GM10266 (cell line): ENCODE measurements around the gene SDK2.
"Not testable (repeated sequence)": the region's sequence is repeated elsewhere in the genome, so short reads cannot be mapped to it uniquely, and the experiment has no call there.

ENCODE experiments used
- DNase-seq: peaks from one replicate; pipeline ENCODE4 v3.0.0; 2012; ENCODE audit errors: extremely low spot score
- TF ChIP-seq, protein P1 (sequence below): IDR thresholded peaks from 2 replicates; pipeline ENCODE4 v1.5.1; 2012; ENCODE audit warnings: mild to moderate bottlenecking, low read depth; ENCODE audit not compliant: control insufficient read depth, insufficient read depth; ENCODE audit errors: missing control alignments

The SDK2 gene

DNA sequence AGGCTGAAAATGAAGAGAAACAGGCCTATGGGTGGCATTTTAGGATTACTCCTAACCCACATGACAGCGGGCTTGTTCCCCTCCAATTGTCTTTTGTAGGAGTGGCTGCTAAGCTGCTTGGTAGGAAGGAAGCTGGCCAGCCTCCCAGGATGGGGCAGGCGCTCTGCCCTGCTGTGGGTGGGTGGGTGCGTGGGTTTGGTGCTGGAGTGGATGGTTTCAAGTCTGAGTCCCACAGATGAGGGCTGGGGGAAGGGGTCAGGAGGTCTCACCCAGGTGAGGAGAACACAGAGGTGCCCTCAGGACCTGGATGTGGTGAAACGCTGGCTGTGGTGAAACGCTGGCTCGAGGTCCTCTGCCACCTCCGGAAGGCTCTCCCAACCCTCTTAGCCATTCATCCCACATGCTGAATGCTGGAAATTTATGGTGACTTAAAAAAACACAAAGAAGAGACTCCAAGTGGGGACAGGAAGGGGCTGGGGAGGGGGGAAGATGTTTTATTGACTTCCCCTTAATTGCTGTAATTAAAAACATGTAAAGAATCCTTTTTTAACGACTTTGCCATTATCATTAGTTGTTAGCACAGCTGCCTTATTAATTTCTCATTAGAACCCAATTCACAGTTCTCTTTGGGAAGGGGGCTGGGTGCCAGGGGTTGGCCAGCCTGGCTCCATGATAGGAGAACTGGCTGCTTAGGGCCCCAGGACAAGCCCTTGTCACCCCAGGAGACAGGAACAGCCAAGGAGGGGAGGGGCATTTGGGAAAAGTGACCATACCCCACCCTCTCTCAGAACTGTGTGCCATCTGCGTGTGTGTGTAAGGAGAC is 178.9 kb downstream of the SDK2 start:
- TF ChIP-seq, protein P1, sequence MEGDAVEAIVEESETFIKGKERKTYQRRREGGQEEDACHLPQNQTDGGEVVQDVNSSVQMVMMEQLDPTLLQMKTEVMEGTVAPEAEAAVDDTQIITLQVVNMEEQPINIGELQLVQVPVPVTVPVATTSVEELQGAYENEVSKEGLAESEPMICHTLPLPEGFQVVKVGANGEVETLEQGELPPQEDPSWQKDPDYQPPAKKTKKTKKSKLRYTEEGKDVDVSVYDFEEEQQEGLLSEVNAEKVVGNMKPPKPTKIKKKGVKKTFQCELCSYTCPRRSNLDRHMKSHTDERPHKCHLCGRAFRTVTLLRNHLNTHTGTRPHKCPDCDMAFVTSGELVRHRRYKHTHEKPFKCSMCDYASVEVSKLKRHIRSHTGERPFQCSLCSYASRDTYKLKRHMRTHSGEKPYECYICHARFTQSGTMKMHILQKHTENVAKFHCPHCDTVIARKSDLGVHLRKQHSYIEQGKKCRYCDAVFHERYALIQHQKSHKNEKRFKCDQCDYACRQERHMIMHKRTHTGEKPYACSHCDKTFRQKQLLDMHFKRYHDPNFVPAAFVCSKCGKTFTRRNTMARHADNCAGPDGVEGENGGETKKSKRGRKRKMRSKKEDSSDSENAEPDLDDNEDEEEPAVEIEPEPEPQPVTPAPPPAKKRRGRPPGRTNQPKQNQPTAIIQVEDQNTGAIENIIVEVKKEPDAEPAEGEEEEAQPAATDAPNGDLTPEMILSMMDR, result no peak
- no peak for DNase-seq

DNA sequence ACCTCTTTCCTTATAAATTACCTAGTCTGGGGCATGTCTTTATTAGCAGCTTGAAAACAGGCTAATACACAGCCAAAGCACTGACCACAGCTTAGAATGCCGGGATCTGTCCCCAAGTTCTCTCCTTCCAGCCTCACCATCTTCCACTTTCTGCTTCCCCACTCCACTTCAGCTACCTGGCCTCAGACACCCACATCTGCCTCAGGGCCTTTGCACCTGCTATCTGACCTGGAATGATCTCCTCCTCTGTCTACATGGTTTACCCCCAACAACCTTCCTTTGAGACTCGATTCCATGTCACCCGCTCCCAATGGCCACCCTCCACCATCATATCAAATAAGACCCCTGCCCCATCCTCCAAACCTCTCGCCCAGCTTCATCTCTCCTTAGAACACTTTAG is 179.8 kb downstream of the SDK2 start:
- TF ChIP-seq, protein P1, result no peak
- no peak for DNase-seq

DNA sequence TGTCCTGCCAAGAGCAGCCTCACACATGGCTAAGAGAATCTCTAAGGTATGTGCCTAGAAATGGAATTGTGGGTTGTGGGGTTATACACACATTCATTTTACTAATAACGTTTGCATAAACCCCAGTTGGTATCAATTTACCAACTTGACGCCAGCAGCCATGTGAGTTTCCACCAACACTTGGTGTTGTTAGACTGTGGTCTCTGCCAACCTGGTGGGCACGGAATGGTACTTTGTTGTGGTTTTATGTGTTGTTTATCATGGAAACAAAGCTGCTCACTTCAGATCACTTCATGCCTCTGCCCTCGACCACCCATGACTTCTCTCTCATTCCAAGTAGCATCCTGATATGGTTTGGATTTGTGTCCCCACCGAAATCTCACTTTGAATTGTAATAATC is 180.4 kb downstream of the SDK2 start:
- TF ChIP-seq, protein P1, result no peak
- no peak for DNase-seq

DNA sequence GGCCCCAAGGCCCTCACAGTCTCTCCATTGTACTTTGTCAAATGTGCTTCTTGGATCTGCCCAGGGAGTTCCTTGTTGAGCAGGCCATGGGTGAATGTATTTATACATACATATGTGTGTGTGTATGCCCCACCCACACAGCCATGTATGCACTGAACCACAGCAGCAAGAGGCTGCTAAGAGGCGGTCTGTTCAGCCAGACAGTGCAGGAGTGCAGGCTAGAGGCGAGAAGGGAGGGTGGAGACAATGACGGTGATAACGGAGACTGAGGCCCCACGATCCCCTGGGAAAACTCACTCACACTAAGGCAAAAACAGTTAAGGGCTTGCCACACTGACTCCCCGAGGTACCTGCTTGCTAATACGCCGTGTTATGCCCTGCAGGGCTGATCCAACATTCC is 181.4 kb downstream of the SDK2 start:
- DNase-seq, result no peak

DNA sequence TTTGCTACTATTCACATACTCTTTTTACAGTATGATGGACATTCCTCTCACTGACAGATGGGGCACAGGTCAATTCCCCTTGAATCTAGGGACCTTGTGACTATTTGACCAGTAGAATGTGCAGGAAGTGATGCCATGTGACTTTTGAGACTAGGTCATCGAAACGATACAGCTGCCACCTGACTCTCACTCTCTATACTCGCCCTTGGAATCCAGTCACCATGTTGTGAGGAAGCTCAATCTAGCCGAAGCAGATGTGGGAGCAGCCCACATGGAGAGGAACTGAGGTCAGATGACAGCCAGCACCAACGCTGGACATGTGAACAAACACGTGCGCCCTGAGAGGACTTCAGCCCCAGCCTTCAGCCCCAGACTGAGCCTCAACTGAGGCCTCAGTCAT is 184.3 kb downstream of the SDK2 start:
- no peak for DNase-seq
- TF ChIP-seq, protein P1, result no peak

More for the DNA sequence above, 181.4 kb downstream of the SDK2 start:
- TF ChIP-seq, protein P1, result no peak

DNA sequence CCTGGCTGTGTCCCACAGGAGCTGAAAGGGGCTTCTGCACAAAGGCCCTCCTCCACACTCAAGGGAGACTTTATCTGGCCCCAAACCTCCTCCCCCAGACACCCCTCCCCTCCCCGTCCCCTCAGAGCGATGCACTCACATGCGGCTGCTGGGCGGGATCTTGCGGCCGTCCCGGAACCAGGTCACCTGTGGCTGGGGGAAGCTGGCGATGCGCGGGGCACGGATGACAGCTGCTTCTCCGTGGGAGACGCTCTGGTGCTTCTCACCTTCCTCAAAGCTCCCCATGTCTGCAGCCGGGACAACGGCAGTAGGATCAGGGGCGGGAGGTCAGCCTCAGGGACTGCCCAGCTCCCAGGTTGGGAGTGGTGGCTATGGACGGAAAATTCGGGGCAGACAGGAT is 188.5 kb downstream of the SDK2 start:
- DNase-seq, result no peak
- TF ChIP-seq, protein P1, result no peak

DNA sequence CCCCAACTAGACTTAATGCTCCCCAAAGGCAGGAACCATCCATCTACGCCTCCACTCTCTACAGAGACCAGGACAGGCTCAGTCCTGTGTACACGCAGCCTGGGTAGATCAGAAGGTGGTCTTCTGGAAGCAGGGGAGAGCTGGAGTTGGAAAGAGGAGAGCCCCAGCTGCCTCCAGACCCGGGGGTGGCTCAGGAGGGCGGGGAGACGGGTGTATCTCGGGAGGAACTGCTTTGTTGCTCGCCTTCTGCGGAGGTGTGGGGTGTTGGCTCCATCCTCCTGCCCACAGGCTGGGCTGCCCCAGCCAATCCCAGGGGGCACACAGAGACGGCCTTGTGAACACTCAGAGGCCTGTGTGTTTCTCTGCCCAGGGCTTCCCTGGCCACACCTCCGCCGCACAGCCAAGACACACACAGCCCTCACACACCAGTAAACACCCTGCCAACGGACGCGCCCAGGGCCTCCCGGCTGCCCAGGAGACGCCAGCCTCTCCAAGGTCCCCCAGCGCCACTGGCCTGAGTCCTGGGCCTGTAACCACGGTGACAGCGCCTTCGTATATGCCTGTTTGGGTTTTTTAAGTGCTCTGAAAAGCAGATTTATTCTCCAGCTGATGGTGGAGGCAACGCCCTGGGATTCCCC is 189.1 kb downstream of the SDK2 start:
- TF ChIP-seq, protein P1, result no peak
- DNase-seq, result no peak

DNA sequence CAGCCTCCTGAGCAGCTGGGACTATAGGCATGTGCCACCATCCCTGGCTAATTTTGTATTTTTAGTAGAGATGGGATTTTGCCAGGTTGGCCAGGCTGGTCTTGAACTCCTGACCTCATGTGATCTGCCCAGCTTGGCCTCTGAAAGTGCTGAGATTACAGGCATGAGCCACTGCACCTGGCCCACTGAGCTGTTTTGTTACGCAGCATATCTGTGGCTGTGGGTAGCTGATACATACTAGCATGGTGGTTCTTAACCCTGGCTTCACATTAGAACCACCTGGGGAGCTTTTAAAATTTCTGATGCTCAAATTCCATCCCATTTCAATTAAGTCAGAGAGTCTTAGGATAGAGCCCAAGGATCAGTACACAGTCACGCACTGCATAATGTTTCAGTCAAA is 190.8 kb downstream of the SDK2 start:
- not testable (repeated sequence) for DNase-seq
